ENCODE results near the gene PRM1. TPM values are rescaled to one million over a fixed set of nuclear protein-coding genes. Genes with fewer than 3 reads are reported as not detected.

The PRM1 gene, protein sequence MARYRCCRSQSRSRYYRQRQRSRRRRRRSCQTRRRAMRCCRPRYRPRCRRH
- total RNA-seq (2022) (not detected in 2 replicates), Bru-seq, nascent RNA (not detected), BruChase-seq, experiment 1, labeled RNA remaining after a 2-hour chase (not detected), BruChase-seq, experiment 2, labeled RNA remaining after a 6-hour chase (not detected)
- long read RNA-seq, result 0 reads

DNA sequence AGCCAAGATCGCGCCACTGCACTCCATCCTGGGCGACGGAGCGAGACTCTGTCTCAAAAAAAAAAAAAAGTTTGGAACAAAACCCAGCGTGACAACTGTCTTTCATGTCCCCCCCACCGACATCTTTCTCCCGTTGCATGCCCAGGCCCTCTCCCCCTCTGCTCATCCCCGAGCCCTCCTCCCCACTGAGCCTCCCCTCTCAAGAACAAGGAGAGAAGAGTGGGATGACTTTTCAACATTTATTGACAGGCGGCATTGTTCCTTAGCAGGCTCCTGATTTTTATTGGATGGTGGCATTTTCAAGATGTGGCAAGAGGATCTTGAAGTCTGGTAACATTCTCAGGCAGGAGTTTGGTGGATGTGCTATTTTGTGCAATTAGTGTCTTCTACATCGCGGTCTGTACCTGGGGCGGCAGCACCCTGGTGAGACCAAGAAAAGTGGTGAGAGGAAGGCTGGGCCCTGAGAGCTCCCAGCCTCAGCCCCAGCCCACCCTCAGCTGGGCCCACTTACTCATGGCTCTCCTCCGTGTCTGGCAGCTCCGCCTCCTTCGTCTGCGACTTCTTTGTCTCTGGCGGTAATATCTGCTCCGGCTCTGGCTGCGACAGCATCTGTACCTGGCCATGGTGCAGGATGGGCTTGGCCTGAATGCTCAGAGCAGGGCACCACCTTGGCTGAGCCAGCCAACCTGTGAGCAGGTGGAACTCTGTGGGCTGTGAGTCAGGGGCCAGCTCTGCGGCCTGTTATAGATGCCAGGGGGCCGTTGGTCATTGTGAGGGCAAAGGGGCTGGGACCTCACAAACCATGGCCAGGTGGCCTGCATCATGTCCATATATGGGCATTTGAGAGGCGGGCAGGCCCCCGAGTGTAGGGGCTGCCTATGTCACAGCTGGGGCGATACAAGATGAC is at the start of gene PRM1:
PRM1 (minus strand) TSS at position 715 of the 907 bp plus-strand sequence; CDS start at position 623, 92 bp downstream.
- BruUV-seq (replicated peaks), result no TSS peak
- ChIA-PET POLR2A (interaction anchor here (1.3 kb wide), 1 partner anchor 25 kb away, joined by 21 read pairs; the partner anchor contains the start of gene SOCS1), CTCF (interaction anchor here (0.6 kb wide), 1 partner anchor 17 kb away, joined by 3 read pairs; no protein-coding TSS in a partner anchor)
- intact Hi-C loops (cut with micrococcal nuclease; ENCODE audit: unreplicated experiment), result no loop called here
- no peaks in the 10 kb centered on the region for H3K36me3 Mint-ChIP-seq (ENCODE audit: insufficient read depth, unreplicated experiment)
- Histone ChIP-seq H3K9me3 (no peaks in the 10 kb centered on the region), H3K4me3 (ENCODE audit: low read depth, low read length) (no peak within 1 kb of the TSS), H3K36me3 (ENCODE audit: control insufficient read depth, insufficient read depth, low read length) (no peaks in the 10 kb centered on the region), H3K27me3 (replicated peaks; ENCODE audit: control insufficient read depth, insufficient read depth, low read length) (no peaks in the 10 kb centered on the region), H3K4me1 (peaks cover 21% of the 10 kb centered on the region)
- peaks cover 16% of the 10 kb centered on the region for H3K4me1 Mint-ChIP-seq (ENCODE audit: low read depth, unreplicated experiment)
- H3K27ac Mint-ChIP-seq (ENCODE audit: unreplicated experiment), result peak within 1 kb of the TSS; percentile 87
- H3K4me3 Mint-ChIP-seq (ENCODE audit: unreplicated experiment), result peak within 1 kb of the TSS; percentile 38
- H3K9me3 Mint-ChIP-seq (ENCODE audit: unreplicated experiment), result no peaks in the 10 kb centered on the region
- TF ChIP-seq, protein P1, sequence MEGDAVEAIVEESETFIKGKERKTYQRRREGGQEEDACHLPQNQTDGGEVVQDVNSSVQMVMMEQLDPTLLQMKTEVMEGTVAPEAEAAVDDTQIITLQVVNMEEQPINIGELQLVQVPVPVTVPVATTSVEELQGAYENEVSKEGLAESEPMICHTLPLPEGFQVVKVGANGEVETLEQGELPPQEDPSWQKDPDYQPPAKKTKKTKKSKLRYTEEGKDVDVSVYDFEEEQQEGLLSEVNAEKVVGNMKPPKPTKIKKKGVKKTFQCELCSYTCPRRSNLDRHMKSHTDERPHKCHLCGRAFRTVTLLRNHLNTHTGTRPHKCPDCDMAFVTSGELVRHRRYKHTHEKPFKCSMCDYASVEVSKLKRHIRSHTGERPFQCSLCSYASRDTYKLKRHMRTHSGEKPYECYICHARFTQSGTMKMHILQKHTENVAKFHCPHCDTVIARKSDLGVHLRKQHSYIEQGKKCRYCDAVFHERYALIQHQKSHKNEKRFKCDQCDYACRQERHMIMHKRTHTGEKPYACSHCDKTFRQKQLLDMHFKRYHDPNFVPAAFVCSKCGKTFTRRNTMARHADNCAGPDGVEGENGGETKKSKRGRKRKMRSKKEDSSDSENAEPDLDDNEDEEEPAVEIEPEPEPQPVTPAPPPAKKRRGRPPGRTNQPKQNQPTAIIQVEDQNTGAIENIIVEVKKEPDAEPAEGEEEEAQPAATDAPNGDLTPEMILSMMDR (IDR thresholded peaks at IDR 0.05; ENCODE audit: insufficient read depth in 1 of 2, low read depth in 1 of 2, low read length in 1 of 2, severe bottlenecking in 1 of 2, unreplicated experiment in 1 of 2), result no peak
- DNase-seq, result no peak
- no peaks in the 10 kb centered on the region for H3K27me3 Mint-ChIP-seq (ENCODE audit: insufficient read depth, unreplicated experiment)

DNA sequence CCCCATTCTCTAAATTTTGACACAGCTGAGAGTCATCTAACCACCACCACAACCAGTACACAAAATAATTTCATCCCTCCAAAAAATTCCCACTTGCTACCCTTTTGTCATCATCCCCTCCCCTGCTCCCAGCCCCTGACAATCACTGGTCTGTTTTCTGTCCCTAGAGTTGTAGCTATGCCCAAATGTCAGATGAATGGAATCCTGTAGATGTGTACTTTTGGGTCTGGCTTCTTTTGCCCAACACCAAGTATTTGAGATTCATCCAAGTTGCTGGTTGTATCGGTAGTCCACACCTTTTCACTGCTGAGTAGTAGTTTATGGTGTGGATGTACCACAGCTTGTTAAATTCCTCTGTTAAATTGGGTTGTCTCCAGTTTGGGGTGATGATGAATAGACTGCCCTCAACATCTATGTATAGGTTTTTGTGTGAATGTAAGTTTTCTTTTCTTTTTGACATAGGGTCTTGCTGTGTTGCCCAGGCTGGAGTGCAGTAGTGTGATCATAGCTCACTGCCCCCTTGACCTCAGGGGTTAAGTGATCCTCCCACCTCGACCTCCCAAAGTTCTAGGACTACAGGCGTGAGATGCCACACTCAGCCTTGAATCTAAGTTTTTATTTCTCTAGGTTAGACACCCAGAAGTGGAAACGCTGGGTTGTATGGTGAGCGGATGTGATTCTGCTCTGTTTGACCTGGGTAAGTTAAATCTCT is 49.6 kb upstream of the PRM1 start:
- H3K4me3 ChIP-seq (ENCODE audit: low read depth, low read length), result no peak overlapping the region
- intact Hi-C loops (cut with micrococcal nuclease; ENCODE audit: unreplicated experiment), result no loop called here
- H3K9me3 ChIP-seq, result no peaks in the 10 kb centered on the region
- H3K4me1 ChIP-seq, result peaks cover 30% of the 10 kb centered on the region
- no TSS peak for BruUV-seq (replicated peaks)
- Mint-ChIP-seq H3K36me3 (ENCODE audit: insufficient read depth, unreplicated experiment) (peaks cover 16% of the 10 kb centered on the region), H3K9me3 (ENCODE audit: unreplicated experiment) (no peaks in the 10 kb centered on the region), H3K27me3 (ENCODE audit: insufficient read depth, unreplicated experiment) (no peaks in the 10 kb centered on the region), H3K4me1 (ENCODE audit: low read depth, unreplicated experiment) (peaks cover 31% of the 10 kb centered on the region), H3K27ac (ENCODE audit: unreplicated experiment) (peak overlapping the region; percentile 45), H3K4me3 (ENCODE audit: unreplicated experiment) (no peak overlapping the region)
- TF ChIP-seq, protein P1 (IDR thresholded peaks at IDR 0.05; ENCODE audit: insufficient read depth in 1 of 2, low read depth in 1 of 2, low read length in 1 of 2, severe bottlenecking in 1 of 2, unreplicated experiment in 1 of 2), result no peak
- DNase-seq, result no peak
- H3K36me3 ChIP-seq (ENCODE audit: control insufficient read depth, insufficient read depth, low read length), result no peaks in the 10 kb centered on the region
- CTCF ChIA-PET, result no interaction called here
- POLR2A ChIA-PET, result no interaction called here
- no peaks in the 10 kb centered on the region for H3K27me3 ChIP-seq (replicated peaks; ENCODE audit: control insufficient read depth, insufficient read depth, low read length)

DNA sequence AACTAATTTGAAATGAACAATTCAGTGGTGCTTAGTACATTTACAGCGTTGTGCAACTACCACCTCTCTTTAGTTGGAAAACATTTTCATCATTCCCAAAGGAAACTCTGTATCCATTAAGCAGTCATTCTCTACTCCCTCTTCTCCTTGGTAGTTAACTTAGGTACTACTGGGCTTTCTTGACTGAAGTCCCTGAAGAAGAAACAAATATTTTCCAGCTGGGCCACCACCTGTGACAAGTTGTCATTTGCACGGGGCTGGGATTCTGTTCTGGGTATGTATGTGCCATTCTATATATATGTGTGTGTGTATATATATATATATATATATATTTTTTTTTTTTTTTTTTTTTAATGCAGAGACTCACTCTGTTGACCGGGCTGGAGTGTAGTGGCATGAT is 48.8 kb upstream of the PRM1 start:
- CTCF ChIA-PET, result interaction anchor here (0.8 kb wide), 1 partner anchor 74 kb away, joined by 4 read pairs; the partner anchor contains the start of gene SOCS1
- DNase-seq, result no peak
- H3K27me3 Mint-ChIP-seq (ENCODE audit: insufficient read depth, unreplicated experiment), result no peaks in the 10 kb centered on the region
- POLR2A ChIA-PET, result interaction anchor here (0.6 kb wide), 1 partner anchor 75 kb away, joined by 6 read pairs; no protein-coding TSS in a partner anchor
- no peak overlapping the region for H3K4me3 ChIP-seq (ENCODE audit: low read depth, low read length)
- H3K4me3 Mint-ChIP-seq (ENCODE audit: unreplicated experiment), result no peak overlapping the region
- no TSS peak for BruUV-seq (replicated peaks)
- H3K9me3 Mint-ChIP-seq (ENCODE audit: unreplicated experiment), result no peaks in the 10 kb centered on the region
- no peaks in the 10 kb centered on the region for H3K36me3 ChIP-seq (ENCODE audit: control insufficient read depth, insufficient read depth, low read length)
- H3K9me3 ChIP-seq, result no peaks in the 10 kb centered on the region
- peak overlapping the region; percentile 45 for H3K27ac Mint-ChIP-seq (ENCODE audit: unreplicated experiment)
- TF ChIP-seq, protein P1 (IDR thresholded peaks at IDR 0.05; ENCODE audit: insufficient read depth in 1 of 2, low read depth in 1 of 2, low read length in 1 of 2, severe bottlenecking in 1 of 2, unreplicated experiment in 1 of 2), result no peak
- peaks cover 16% of the 10 kb centered on the region for H3K36me3 Mint-ChIP-seq (ENCODE audit: insufficient read depth, unreplicated experiment)
- H3K4me1 ChIP-seq, result peaks cover 30% of the 10 kb centered on the region
- H3K27me3 ChIP-seq (replicated peaks; ENCODE audit: control insufficient read depth, insufficient read depth, low read length), result no peaks in the 10 kb centered on the region
- peaks cover 31% of the 10 kb centered on the region for H3K4me1 Mint-ChIP-seq (ENCODE audit: low read depth, unreplicated experiment)
- intact Hi-C loops (cut with micrococcal nuclease; ENCODE audit: unreplicated experiment), result loop anchor here (2.0 kb wide), 1 partner anchor 17 kb away; no protein-coding TSS in a partner anchor
